ENCODE results near the gene TMEM221. TPM values are rescaled to one million over a fixed set of nuclear protein-coding genes. Genes with fewer than 3 reads are reported as not detected.

TMEM221 gene
- total and polyA plus RNA-seq, 3 donors from 2014 or later = 0.68 to 2.6 (median 1.4) TPM

DNA sequence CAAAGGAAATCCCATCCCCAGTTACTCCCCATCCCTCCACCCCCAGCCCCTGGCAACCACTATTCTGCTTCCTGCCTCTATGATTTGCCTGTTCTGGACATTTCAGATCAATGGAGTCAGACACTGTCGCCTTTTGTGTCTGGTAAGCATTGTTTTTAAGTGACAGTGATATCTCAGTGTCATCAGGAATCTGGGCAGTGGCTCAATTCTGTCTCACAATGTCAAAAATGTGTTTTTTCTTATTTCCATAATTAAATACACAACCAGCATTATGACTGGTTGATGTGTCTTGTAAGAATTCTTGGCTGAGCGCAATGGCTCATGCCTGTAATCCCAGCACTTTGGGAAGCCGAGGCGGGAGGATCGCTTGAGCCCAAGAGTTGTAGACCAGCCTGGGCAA lies 42.8 kb upstream of the TMEM221 start:
- no peaks in the 10 kb centered on the region for H3K27me3 ChIP-seq
- H3K4me1 ChIP-seq = peaks cover 12% of the 10 kb centered on the region
- intact Hi-C loops (cut with DNase I; ENCODE audit: low total_unique reads) = no loop called here
- H3K4me3 ChIP-seq = no peak overlapping the region
- H3K27ac ChIP-seq = peak overlapping the region in 1 of 2 donors; percentile 2
- H3K9me3 ChIP-seq = no peaks in the 10 kb centered on the region
- no peaks in the 10 kb centered on the region for H3K36me3 ChIP-seq (ENCODE audit: low read depth, missing control alignments)
- WGBS, 2 donors = 84 to 93% methylated on average over 5 of the region's 5 CpGs
- no peak for DNase-seq
- TF ChIP-seq POLR2A (IDR thresholded peaks at IDR 0.05) = no peak
- TF ChIP-seq, protein P1, sequence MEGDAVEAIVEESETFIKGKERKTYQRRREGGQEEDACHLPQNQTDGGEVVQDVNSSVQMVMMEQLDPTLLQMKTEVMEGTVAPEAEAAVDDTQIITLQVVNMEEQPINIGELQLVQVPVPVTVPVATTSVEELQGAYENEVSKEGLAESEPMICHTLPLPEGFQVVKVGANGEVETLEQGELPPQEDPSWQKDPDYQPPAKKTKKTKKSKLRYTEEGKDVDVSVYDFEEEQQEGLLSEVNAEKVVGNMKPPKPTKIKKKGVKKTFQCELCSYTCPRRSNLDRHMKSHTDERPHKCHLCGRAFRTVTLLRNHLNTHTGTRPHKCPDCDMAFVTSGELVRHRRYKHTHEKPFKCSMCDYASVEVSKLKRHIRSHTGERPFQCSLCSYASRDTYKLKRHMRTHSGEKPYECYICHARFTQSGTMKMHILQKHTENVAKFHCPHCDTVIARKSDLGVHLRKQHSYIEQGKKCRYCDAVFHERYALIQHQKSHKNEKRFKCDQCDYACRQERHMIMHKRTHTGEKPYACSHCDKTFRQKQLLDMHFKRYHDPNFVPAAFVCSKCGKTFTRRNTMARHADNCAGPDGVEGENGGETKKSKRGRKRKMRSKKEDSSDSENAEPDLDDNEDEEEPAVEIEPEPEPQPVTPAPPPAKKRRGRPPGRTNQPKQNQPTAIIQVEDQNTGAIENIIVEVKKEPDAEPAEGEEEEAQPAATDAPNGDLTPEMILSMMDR (IDR thresholded peaks at IDR 0.05) = no peak

DNA sequence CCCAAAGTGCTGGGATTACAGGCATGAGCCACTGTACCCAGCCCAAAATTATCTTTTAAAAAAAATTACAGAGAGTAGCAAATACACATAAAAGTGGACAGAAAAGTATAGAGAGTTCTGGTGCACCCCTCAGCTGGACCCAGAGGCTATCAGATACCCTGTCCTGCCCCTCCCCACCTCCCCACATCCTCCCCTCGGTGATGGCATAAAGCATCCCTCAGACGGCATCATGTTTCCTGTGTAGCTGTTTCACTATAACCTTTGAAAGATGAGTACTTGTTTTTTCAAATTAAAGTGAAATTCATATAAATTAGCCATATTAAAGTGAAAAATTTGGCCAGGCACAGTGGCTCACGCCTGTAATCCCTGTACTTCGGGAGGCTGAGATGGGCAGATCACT lies 41.9 kb upstream of the TMEM221 start:
- no peak for TF ChIP-seq POLR2A (IDR thresholded peaks at IDR 0.05)
- TF ChIP-seq, protein P1 (IDR thresholded peaks at IDR 0.05) = no peak
- H3K4me3 ChIP-seq = no peak overlapping the region
- 67 to 78% methylated on average over 4 of the region's 4 CpGs for WGBS, 2 donors
- H3K9me3 ChIP-seq = no peaks in the 10 kb centered on the region
- no peaks in the 10 kb centered on the region for H3K27me3 ChIP-seq
- no peaks in the 10 kb centered on the region for H3K36me3 ChIP-seq (ENCODE audit: low read depth, missing control alignments)
- H3K4me1 ChIP-seq = peaks cover 12% of the 10 kb centered on the region
- no peak for DNase-seq
- no peak overlapping the region for H3K27ac ChIP-seq
- intact Hi-C loops (cut with DNase I; ENCODE audit: low total_unique reads) = no loop called here

DNA sequence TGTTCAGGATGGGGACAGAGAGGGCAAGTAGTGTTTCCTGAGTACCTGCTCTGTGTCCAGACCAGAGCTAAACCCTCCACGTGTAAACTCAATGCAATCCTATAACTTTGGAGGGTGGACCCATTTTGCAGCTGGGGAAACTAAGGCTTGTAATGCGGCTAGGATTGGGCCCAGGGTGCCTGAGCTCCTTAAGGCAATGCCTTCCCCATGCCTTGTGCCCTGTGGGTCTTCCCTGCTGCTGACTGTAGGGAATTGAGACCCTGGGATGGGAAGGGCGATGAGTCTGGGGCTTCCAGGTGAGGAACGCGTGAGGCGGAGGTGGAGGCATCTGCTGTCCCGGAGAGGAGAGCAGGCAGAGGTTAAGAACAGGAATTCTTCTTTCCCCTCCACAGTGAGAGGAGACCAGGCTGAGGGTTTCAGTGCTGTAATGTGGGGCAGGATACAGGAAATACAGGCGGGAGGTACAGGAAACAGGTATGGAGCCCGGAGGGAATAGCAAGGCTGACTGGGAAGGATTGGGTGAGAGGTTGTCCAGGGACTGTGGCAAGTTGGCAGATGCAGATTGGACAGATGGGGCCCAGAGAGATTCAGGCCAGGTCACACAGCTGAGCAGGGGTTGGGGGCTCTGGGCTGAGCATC lies 41.0 kb upstream of the TMEM221 start:
- no peak for DNase-seq
- 75 to 78% methylated on average over 9 of the region's 9 CpGs for WGBS, 2 donors
- no peaks in the 10 kb centered on the region for H3K36me3 ChIP-seq (ENCODE audit: low read depth, missing control alignments)
- no peak for TF ChIP-seq POLR2A (IDR thresholded peaks at IDR 0.05)
- TF ChIP-seq, protein P1 (IDR thresholded peaks at IDR 0.05) = no peak
- H3K9me3 ChIP-seq = no peaks in the 10 kb centered on the region
- H3K27me3 ChIP-seq = no peaks in the 10 kb centered on the region
- intact Hi-C loops (cut with DNase I; ENCODE audit: low total_unique reads) = no loop called here
- H3K27ac ChIP-seq = peak overlapping the region in 1 of 2 donors; percentile 24
- H3K4me3 ChIP-seq = peak overlapping the region in 1 of 2 donors; percentile 21
- H3K4me1 ChIP-seq = peaks cover 12% of the 10 kb centered on the region

DNA sequence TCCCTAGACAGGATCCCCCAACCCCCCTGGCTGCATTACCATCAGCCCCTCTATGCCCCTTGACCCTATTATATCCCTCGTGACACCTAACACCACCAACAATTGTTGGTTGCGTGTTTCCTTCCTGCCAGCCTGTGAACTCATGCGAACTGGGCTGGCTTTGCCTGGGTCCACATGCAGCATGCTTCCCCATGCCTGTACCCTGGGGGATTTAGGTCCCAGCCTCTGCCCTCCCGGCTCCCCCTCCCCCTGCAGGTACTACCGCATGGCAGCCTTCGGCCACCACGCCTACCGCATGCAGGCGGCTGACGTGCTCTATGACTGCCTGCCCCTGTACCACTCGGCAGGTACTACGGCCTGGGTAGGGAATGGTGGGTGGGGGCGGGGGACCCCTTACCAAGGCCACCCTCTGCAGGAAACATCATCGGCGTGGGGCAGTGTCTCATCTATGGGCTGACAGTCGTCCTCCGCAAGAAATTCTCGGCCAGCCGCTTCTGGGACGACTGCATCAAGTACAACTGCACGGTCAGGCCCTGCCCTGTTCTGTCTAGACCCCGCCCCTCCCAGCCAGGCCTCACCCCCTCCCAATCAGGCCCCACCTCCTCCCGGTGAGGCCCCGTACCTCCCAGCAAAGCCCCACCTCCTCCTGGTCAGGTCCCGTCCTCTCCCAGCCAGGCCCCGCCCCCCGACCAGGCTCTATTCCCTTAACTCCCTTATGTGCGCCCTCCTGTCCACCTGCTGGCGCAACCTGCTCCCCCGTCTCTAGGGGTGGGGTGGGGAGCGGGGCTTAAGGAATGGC lies 40.3 kb upstream of the TMEM221 start:
- no peak overlapping the region for H3K27ac ChIP-seq
- WGBS, 2 donors = 35 to 59% methylated on average over 11 to 31 of the region's 31 CpGs
- intact Hi-C loops (cut with DNase I; ENCODE audit: low total_unique reads) = no loop called here

More for the DNA sequence above, 40.3 kb upstream of the TMEM221 start:
- TF ChIP-seq, protein P1 (IDR thresholded peaks at IDR 0.05) = no peak
- no peak for TF ChIP-seq POLR2A (IDR thresholded peaks at IDR 0.05)
- Histone ChIP-seq H3K4me3 (peak overlapping the region in 1 of 2 donors; percentile 21), H3K4me1 (peaks cover 12% of the 10 kb centered on the region), H3K9me3 (no peaks in the 10 kb centered on the region), H3K27me3 (no peaks in the 10 kb centered on the region), H3K36me3 (ENCODE audit: low read depth, missing control alignments) (no peaks in the 10 kb centered on the region)
- DNase-seq = peak; percentile 79
